ENCODE data around the gene CBARP. TPM values are rescaled to one million over a fixed set of nuclear protein-coding genes. Genes with fewer than 3 reads are reported as not detected.

The CBARP gene
- total RNA-seq = 3.2 and 4.2 TPM in 2 replicates

GRCh38 chr19:1237754-1238368, at the start of gene CBARP:
TSS of gene CBARP (minus strand) at chr19:1238005. CDS start at chr19:1236100, 1,905 bp downstream.

GRCh38 chr19:1285737-1286360, 48.0 kb upstream of the CBARP start, which contains the start of gene EFNA2:
TSS of gene EFNA2 (plus strand) at chr19:1285873. CDS start at chr19:1286169, 296 bp downstream.

GRCh38 chr19:1275260-1275975, 37.6 kb upstream of the CBARP start, which contains the start of gene FAM174C:
TSS of gene FAM174C (plus strand) at chr19:1275530. CDS start at chr19:1275550, 20 bp downstream.

GRCh38 chr19:1269065-1269477, 31.3 kb upstream of the CBARP start, which contains the start of gene CIRBP:
TSS of gene CIRBP (plus strand) at chr19:1269332. CDS start at chr19:1270934, 1,602 bp downstream.

GRCh38 chr19:1248139-1248785, 10.5 kb upstream of the CBARP start, which contains the start of gene MIDN:
TSS of gene MIDN (plus strand) at chr19:1248583. CDS start at chr19:1250297, 1,714 bp downstream.

GRCh38 chr19:1241417-1242095, 3.8 kb upstream of the CBARP start, which contains the start of gene ATP5F1D:
TSS of gene ATP5F1D (plus strand) at chr19:1241751. CDS start at chr19:1241851, 100 bp downstream.

GRCh38 chr19:1205114-1206099, 32.4 kb downstream of the CBARP start, which contains the start of gene STK11:
TSS of gene STK11 (plus strand) at chr19:1205778. CDS start at chr19:1206914, 1,136 bp downstream.

Other genes starting within 250 kb of the CBARP start
- 0.85 and 1.5 TPM in 2 replicates for gene GRIN3B, start 237.6 kb downstream of the CBARP start, total RNA-seq
- 92.7 and 94.6 TPM in 2 replicates for gene TMEM259, start 216.9 kb downstream of the CBARP start, total RNA-seq
- gene RNU6-2, start 216.5 kb downstream of the CBARP start, total RNA-seq = not detected in 2 replicates
- gene CNN2, start 211.4 kb downstream of the CBARP start, total RNA-seq = 745 and 827 TPM in 2 replicates
- 8.3 and 9.4 TPM in 2 replicates for gene ABCA7, start 197.9 kb downstream of the CBARP start, total RNA-seq
- gene ARHGAP45, start 170.8 kb downstream of the CBARP start, total RNA-seq = 0.65 and 1.5 TPM in 2 replicates
- 86.5 and 134 TPM in 2 replicates for gene POLR2E, start 142.6 kb downstream of the CBARP start, total RNA-seq
- gene GPX4, start 134.0 kb downstream of the CBARP start, total RNA-seq = 238 and 301 TPM in 2 replicates
- gene SBNO2, start 63.7 kb downstream of the CBARP start, total RNA-seq = 109 and 130 TPM in 2 replicates
- gene STK11, start 32.2 kb downstream of the CBARP start, total RNA-seq = 90.2 and 94.1 TPM in 2 replicates
- 10.5 and 14.0 TPM in 2 replicates for gene ATP5F1D, start 3.7 kb upstream of the CBARP start, total RNA-seq
- 32.1 and 35.4 TPM in 2 replicates for gene MIDN, start 10.6 kb upstream of the CBARP start, total RNA-seq
- gene CIRBP, start 31.3 kb upstream of the CBARP start, total RNA-seq = 234 and 348 TPM in 2 replicates
- gene FAM174C, start 37.5 kb upstream of the CBARP start, total RNA-seq = 13.1 and 15.2 TPM in 2 replicates
- gene EFNA2, start 47.9 kb upstream of the CBARP start, total RNA-seq = not detected in 2 replicates
- 36.2 and 47.1 TPM in 2 replicates for gene NDUFS7, start 145.9 kb upstream of the CBARP start, total RNA-seq
- 24.2 and 28.8 TPM in 2 replicates for gene GAMT, start 163.5 kb upstream of the CBARP start, total RNA-seq
- gene DAZAP1, start 169.6 kb upstream of the CBARP start, total RNA-seq = 50.6 TPM in 2 replicates
- 301 and 458 TPM in 2 replicates for gene RPS15, start 200.4 kb upstream of the CBARP start, total RNA-seq
- gene APC2, start 212.1 kb upstream of the CBARP start, total RNA-seq = 0.49 and 0.81 TPM in 2 replicates
- gene C19orf25, start 241.2 kb upstream of the CBARP start, total RNA-seq = 27.8 and 37.2 TPM in 2 replicates